CD4-positive, alpha-beta T cell treated with Interleukin-10 for 1 hour (primary cell): Measurements from ENCODE around the gene SCFD2.
"Not testable (repeated sequence)": the region's sequence is repeated elsewhere in the genome, so short reads cannot be mapped to it uniquely, and the experiment has no call there.

Source experiments
- DNase-seq: peaks from one replicate; pipeline ENCODE4 v3.0.0-alpha.2; 2020

The SCFD2 gene

GRCh38 chr4:53236624-53237023 is 129.2 kb downstream of the SCFD2 start:
- DNase-seq: not testable (repeated sequence)

GRCh38 chr4:53235547-53235946 is 130.3 kb downstream of the SCFD2 start:
- DNase-seq: no peak

GRCh38 chr4:53234669-53235068 is 131.2 kb downstream of the SCFD2 start:
- no peak for DNase-seq

GRCh38 chr4:53234111-53234510 is 131.8 kb downstream of the SCFD2 start:
- no peak for DNase-seq

- no peak for DNase-seq
Measured at GRCh38 chr4:53233114-53233795, 132.6 kb downstream of the SCFD2 start.

GRCh38 chr4:53232371-53232770 is 133.5 kb downstream of the SCFD2 start:
- DNase-seq: no peak

GRCh38 chr4:53228036-53228435 is 137.8 kb downstream of the SCFD2 start:
- no peak for DNase-seq

- no peak for DNase-seq
Measured at GRCh38 chr4:53227451-53227850, 138.4 kb downstream of the SCFD2 start.

- DNase-seq: no peak
Measured at GRCh38 chr4:53221832-53222480, 143.9 kb downstream of the SCFD2 start.

- DNase-seq: not testable (repeated sequence)
Measured at GRCh38 chr4:53219148-53219547, 146.7 kb downstream of the SCFD2 start.

GRCh38 chr4:53208753-53209152 is 157.1 kb downstream of the SCFD2 start:
- DNase-seq: no peak

- no peak for DNase-seq
Measured at GRCh38 chr4:53205970-53206369, 159.9 kb downstream of the SCFD2 start.

GRCh38 chr4:53199356-53199755 is 166.5 kb downstream of the SCFD2 start:
- no peak for DNase-seq

- no peak for DNase-seq
Measured at GRCh38 chr4:53197772-53198142, 168.1 kb downstream of the SCFD2 start.

GRCh38 chr4:53196882-53197771 is 168.7 kb downstream of the SCFD2 start:
- DNase-seq: peak; percentile 61

GRCh38 chr4:53195815-53196661 is 169.8 kb downstream of the SCFD2 start:
- no peak for DNase-seq

GRCh38 chr4:53194727-53195126 is 171.1 kb downstream of the SCFD2 start:
- DNase-seq: no peak

- DNase-seq: no peak
Measured at GRCh38 chr4:53193111-53193510, 172.8 kb downstream of the SCFD2 start.

GRCh38 chr4:53192496-53192895 is 173.4 kb downstream of the SCFD2 start:
- no peak for DNase-seq

GRCh38 chr4:53191997-53192396 is 173.9 kb downstream of the SCFD2 start:
- no peak for DNase-seq

GRCh38 chr4:53189011-53189410 is 176.8 kb downstream of the SCFD2 start:
- DNase-seq: no peak

GRCh38 chr4:53186714-53187358 is 179.0 kb downstream of the SCFD2 start:
- no peak for DNase-seq
